H9 (cell line): ENCODE results near the gene NTMT2. TPM values are rescaled to one million over a fixed set of nuclear protein-coding genes. Genes with fewer than 3 reads are reported as not detected.

Experiments used
- DNase-seq: peaks from one replicate; pipeline ENCODE4 v3.0.0-alpha.2; 2017
- H2AFZ ChIP-seq: one replicate; pipeline ENCODE4 v1.6.1; 2013; ENCODE audit warnings: mild to moderate bottlenecking, low read length, control low read depth, moderate library complexity
- H2AK5ac ChIP-seq: 2 replicates; pipeline ENCODE4 v1.6.1; 2013; ENCODE audit warnings: low read length, control low read depth, mixed read lengths; ENCODE audit not compliant: insufficient read length
- H2BK120ac ChIP-seq: one replicate; pipeline ENCODE4 v1.6.1; 2013; ENCODE audit warnings: low read depth, mild to moderate bottlenecking, low read length, control low read depth, inconsistent platforms; ENCODE audit not compliant: poor library complexity, severe bottlenecking
- H2BK12ac ChIP-seq: 2 replicates; pipeline ENCODE4 v1.6.1; 2013; ENCODE audit warnings: low read length, control low read depth, mixed read lengths, low read depth; ENCODE audit not compliant: insufficient read length
- H2BK15ac ChIP-seq: 2 replicates; pipeline ENCODE4 v1.6.1; 2013; ENCODE audit warnings: low read depth, low read length, control low read depth
- H2BK20ac ChIP-seq: one replicate; pipeline ENCODE4 v1.6.1; 2013; ENCODE audit warnings: low read depth, mild to moderate bottlenecking, low read length, control low read depth, inconsistent platforms; ENCODE audit not compliant: poor library complexity, severe bottlenecking
- H2BK5ac ChIP-seq: 2 replicates; pipeline ENCODE4 v1.6.1; 2013; ENCODE audit warnings: low read length, control low read depth, mixed read lengths; ENCODE audit not compliant: insufficient read length
- H3K14ac ChIP-seq: 2 replicates; pipeline ENCODE4 v1.6.1; 2013; ENCODE audit warnings: low read length, control low read depth; ENCODE audit not compliant: insufficient read depth
- H3K18ac ChIP-seq: 2 replicates; pipeline ENCODE4 v1.6.1; 2013; ENCODE audit warnings: low read depth, mild to moderate bottlenecking, mixed read lengths, low read length, control low read depth; ENCODE audit not compliant: insufficient read length
- H3K23ac ChIP-seq: 2 replicates; pipeline ENCODE4 v1.6.1; 2013; ENCODE audit warnings: low read length, control low read depth, mixed read lengths, low read depth; ENCODE audit not compliant: insufficient read length
- H3K23me2 ChIP-seq: 2 replicates; pipeline ENCODE4 v1.6.1; 2013; ENCODE audit warnings: low read depth, mild to moderate bottlenecking, mixed read lengths, low read length, control low read depth; ENCODE audit not compliant: insufficient read length, poor library complexity, severe bottlenecking
- H3K27ac ChIP-seq: 2 replicates; pipeline ENCODE4 v1.5.1; 2013; ENCODE audit warnings: low read length, control low read depth, mixed read lengths, low read depth; ENCODE audit not compliant: insufficient read length
- H3K27me3 ChIP-seq: 2 replicates; pipeline ENCODE4 v1.6.1; 2013; ENCODE audit warnings: low read length, control low read depth, inconsistent platforms; ENCODE audit not compliant: insufficient read depth
- H3K4ac ChIP-seq: 2 replicates; pipeline ENCODE4 v1.6.1; 2013; ENCODE audit warnings: low read depth, mild to moderate bottlenecking, control low read depth, inconsistent platforms, low read length, moderate library complexity
- H3K4me1 ChIP-seq: 2 replicates; pipeline ENCODE4 v1.6.1; 2013; ENCODE audit warnings: low read length, control low read depth, inconsistent platforms; ENCODE audit not compliant: insufficient read depth
- H3K4me2 ChIP-seq: 2 replicates; pipeline ENCODE4 v1.6.1; 2013; ENCODE audit warnings: low read length, control low read depth, mixed read lengths; ENCODE audit not compliant: insufficient read length, insufficient read depth
- H3K56ac ChIP-seq: 2 replicates; pipeline ENCODE4 v1.6.1; 2013; ENCODE audit warnings: low read depth, mild to moderate bottlenecking, mixed read lengths, low read length, control low read depth; ENCODE audit not compliant: insufficient read length
- H3K79me1 ChIP-seq: 2 replicates; pipeline ENCODE4 v1.6.1; 2013; ENCODE audit warnings: low read depth, mild to moderate bottlenecking, moderate library complexity, low read length, control low read depth, inconsistent platforms; ENCODE audit not compliant: insufficient read depth, poor library complexity, severe bottlenecking
- H3K79me2 ChIP-seq: 2 replicates; pipeline ENCODE4 v1.6.1; 2013; ENCODE audit warnings: low read length, control low read depth, inconsistent platforms; ENCODE audit not compliant: insufficient read depth
- H3K9ac ChIP-seq: 2 replicates; pipeline ENCODE4 v1.6.1; 2013; ENCODE audit warnings: low read length, control low read depth, mixed read lengths; ENCODE audit not compliant: insufficient read length; ENCODE audit errors: extremely low read depth
- H3K9me3 ChIP-seq: one replicate; pipeline ENCODE4 v1.6.1; 2013; ENCODE audit warnings: low read depth, low read length, inconsistent platforms; ENCODE audit not compliant: control insufficient read depth
- H3T11ph ChIP-seq: one replicate; pipeline ENCODE4 v1.6.1; 2013; ENCODE audit warnings: mild to moderate bottlenecking, low read length, control low read depth, inconsistent platforms
- H4K20me1 ChIP-seq: one replicate; pipeline ENCODE4 v1.6.1; 2013; ENCODE audit not compliant: control insufficient read depth, insufficient read length, insufficient read depth
- H4K5ac ChIP-seq: 2 replicates; pipeline ENCODE4 v1.6.1; 2013; ENCODE audit warnings: low read depth, mild to moderate bottlenecking, mixed read lengths, low read length, control low read depth; ENCODE audit not compliant: insufficient read length
- H4K8ac ChIP-seq: replicated peaks from 2 replicates; pipeline ENCODE4 v1.6.1; 2013; ENCODE audit warnings: low read length, control low read depth, mixed read lengths, low read depth; ENCODE audit not compliant: insufficient read length
- H4K91ac ChIP-seq: 2 replicates; pipeline ENCODE4 v1.6.1; 2013; ENCODE audit warnings: low read depth, mild to moderate bottlenecking, moderate library complexity, mixed read lengths, low read length, control low read depth; ENCODE audit not compliant: insufficient read length
- H3K27ac Mint-ChIP-seq, 3 experiments: 2 replicates in 2 of 3; 3 replicates in 1 of 3; pipeline ENCODE4 v1.8.0; 2020 to 2021; ENCODE audit warnings: mixed read lengths in 3 of 3, mild to moderate bottlenecking in 1 of 3, moderate library complexity in 1 of 3
- H3K27me3 Mint-ChIP-seq: 2 replicates; pipeline ENCODE4 v1.8.0; 2021; ENCODE audit warnings: low read depth, mild to moderate bottlenecking, moderate library complexity, mixed read lengths
- H3K36me3 Mint-ChIP-seq, 3 experiments: 2 replicates in 2 of 3; 3 replicates in 1 of 3; pipeline ENCODE4 v1.8.0; 2020 to 2021; ENCODE audit warnings: low read depth in 3 of 3, mixed read lengths in 3 of 3; ENCODE audit not compliant: insufficient read depth in 1 of 3
- H3K4me1 Mint-ChIP-seq, 2 experiments: 2 replicates each; pipeline ENCODE4 v1.8.0; 2020; ENCODE audit warnings: mixed read lengths in 2 of 2
- H3K4me3 Mint-ChIP-seq, 2 experiments: 2 replicates in 1 of 2; 3 replicates in 1 of 2; pipeline ENCODE4 v1.8.0; 2020 to 2021; ENCODE audit warnings: mild to moderate bottlenecking in 2 of 2, mixed read lengths in 2 of 2, moderate library complexity in 1 of 2
- H3K9me3 Mint-ChIP-seq, 2 experiments: 2 replicates in 1 of 2; 3 replicates in 1 of 2; pipeline ENCODE4 v1.8.0; 2020; ENCODE audit warnings: mild to moderate bottlenecking in 2 of 2, mixed read lengths in 2 of 2, moderate library complexity in 1 of 2
- CTCF ChIP-seq: fragments of 200-600 bp; sonication (generic); conservative IDR thresholded peaks from 3 replicates; pipeline ENCODE4 v1.8.0; 2021; ENCODE audit warnings: antibody characterized with exemption, mild to moderate bottlenecking
- total RNA-seq: library from RNA; stranded (reverse); gene quantifications from 2 replicates; pipeline ENCODE4 v1.2.1, GENCODE V29; 2021

Gene NTMT2
- total RNA-seq, 1 experiment from 2014 or later, result 0.28 TPM

GRCh38 chr1:170209125-170209524 lies 63.4 kb downstream of the NTMT2 start:
- Histone ChIP-seq H3K4ac (no peak overlapping the region), H3K4me1 (no peaks in the 10 kb centered on the region; the same call in 1 of the 2 replicates), H4K91ac (no peak overlapping the region), H3K4me2 (no peak overlapping the region), H2AK5ac (no peak overlapping the region), H3K79me2 (no peaks in the 10 kb centered on the region), H2AFZ (no peak overlapping the region), H4K20me1 (no peaks in the 10 kb centered on the region), H3T11ph (no peak overlapping the region), H2BK20ac (no peak overlapping the region), H3K18ac (no peak overlapping the region), H3K23ac (no peak overlapping the region), H2BK5ac (no peak overlapping the region), H4K8ac (no peak overlapping the region), H3K9ac (no peak overlapping the region), H2BK120ac (no peak overlapping the region), H2BK12ac (no peak overlapping the region), H3K56ac (no peak overlapping the region), H4K5ac (no peak overlapping the region), H3K23me2 (no peaks in the 10 kb centered on the region), H3K27ac (no peak overlapping the region), H2BK15ac (no peak overlapping the region), H3K27me3 (no peaks in the 10 kb centered on the region), H3K79me1 (no peaks in the 10 kb centered on the region), H3K9me3 (peaks cover 4% of the 10 kb centered on the region), H3K14ac (no peak overlapping the region)
- no peaks in the 10 kb centered on the region for H3K27me3 Mint-ChIP-seq
- H3K4me3 Mint-ChIP-seq, result no peak overlapping the region
- no peak for TF ChIP-seq CTCF
- DNase-seq, result no peak
- peaks cover 7 to 15% (median 10%) of the 10 kb centered on the region in 3 experiments for H3K36me3 Mint-ChIP-seq
- H3K4me1 Mint-ChIP-seq, result peaks cover 17 to 20% of the 10 kb centered on the region in 2 experiments
- H3K9me3 Mint-ChIP-seq, result peaks cover 13 to 14% of the 10 kb centered on the region in 2 experiments
- H3K27ac Mint-ChIP-seq, result no peak overlapping the region
